Esophagus squamous epithelium (tissue), 5 donors: ENCODE data around the gene CACNG3. TPM values are rescaled to one million over a fixed set of nuclear protein-coding genes. Genes with fewer than 3 reads are reported as not detected.
A peak's percentile ranks its signal among the peaks of the same experiment; 100 is the strongest.
"Not testable (repeated sequence)": the region's sequence is repeated elsewhere in the genome, so short reads cannot be mapped to it uniquely, and the experiment has no call there.

ENCODE experiments used
- DNase-seq: peaks from one replicate; lab custom pipeline; 2025; lab: John Stamatoyannopoulos, UW
- H3K27ac ChIP-seq, 4 donors: fragments of 200-600 bp; sonication (generic); one replicate each; pipeline ENCODE4 v1.5.1; 2016 to 2019; ENCODE audit warnings: mild to moderate bottlenecking in 1 of 4
- H3K27me3 ChIP-seq, 4 donors: fragments of 200-600 bp; sonication (generic); 1 replicate in 3 of 4; 2 replicates in 1 of 4; pipeline versions ENCODE4 v1.5.1 to v1.6.0; 2017 to 2021; ENCODE audit warnings: antibody characterized with exemption in 1 of 4
- H3K36me3 ChIP-seq, 3 donors: fragments of 200-600 bp; sonication (generic); one replicate each; pipeline ENCODE4 v1.5.1; 2016 to 2019
- H3K4me1 ChIP-seq, 3 donors: fragments of 200-600 bp; sonication (generic); one replicate each; pipeline ENCODE4 v1.5.1; 2017 to 2019
- H3K4me3 ChIP-seq, 4 donors: fragments of 200-600 bp; sonication (generic); 1 replicate in 3 of 4; 2 replicates in 1 of 4; pipeline ENCODE4 v1.5.1; 2016 to 2019; ENCODE audit warnings: mild to moderate bottlenecking in 2 of 4, moderate library complexity in 1 of 4
- H3K9me3 ChIP-seq, 3 donors: fragments of 200-600 bp; sonication (generic); one replicate each; pipeline ENCODE4 v1.5.1; 2016 to 2019
- CTCF ChIP-seq, 6 experiments: fragments of 450-650 bp in 4 of 6; fragments of 200-600 bp in 2 of 6; sonication (generic) in 2 of 6; IDR thresholded peaks; one replicate each; pipeline ENCODE4 v1.5.1; 2016 to 2019; ENCODE audit warnings: antibody characterized with exemption in 6 of 6, mild to moderate bottlenecking in 4 of 6, moderate library complexity in 4 of 6
- POLR2A ChIP-seq, 4 donors: fragments of 450-650 bp; IDR thresholded peaks; one replicate each; pipeline ENCODE4 v1.6.1; 2017; ENCODE audit warnings: antibody characterized with exemption in 4 of 4, mild to moderate bottlenecking in 4 of 4, moderate library complexity in 3 of 4
- WGBS, 2 donors: methylation state at CpG; one replicate each; pipeline ENCODE4 v1.1.5; 2018; 5-methylcytosine and 5-hydroxymethylcytosine counted together
- intact Hi-C: fragments of 100-400 bp; cut with DNase I; formaldehyde crosslinking; loops from one replicate; pipeline ENCODE4 v1.15.0; 2022
- total RNA-seq, 4 donors: library from RNA; depleted of rRNA; stranded (reverse); fragments of >200 nt; gene quantifications; one replicate each; pipeline ENCODE4 v1.1.0, GENCODE V29; 2016
- donor health status: DM: yes; HTN: yes; CAD: no.

CACNG3 gene
- total RNA-seq, 4 donors from 2014 or later = not detected

GRCh38 chr16:24234737-24235136, 21.4 kb upstream of the CACNG3 start:
- Histone ChIP-seq H3K36me3 (no peaks in the 10 kb centered on the region), H3K27ac (no peak overlapping the region), H3K4me1 (no peaks in the 10 kb centered on the region), H3K27me3 (no peaks in the 10 kb centered on the region), H3K4me3 (no peak overlapping the region), H3K9me3 (peaks cover 0 to 24% (median 0%) of the 10 kb centered on the region in 3 donors)
- 62 to 65% methylated on average over 5 of the region's 5 CpGs for WGBS, 2 donors
- TF ChIP-seq POLR2A (IDR thresholded peaks at IDR 0.05) = no peak
- TF ChIP-seq CTCF (IDR thresholded peaks at IDR 0.05) = no peak
- intact Hi-C loops = no loop called here
- DNase-seq = no peak

GRCh38 chr16:24235806-24236205, 20.3 kb upstream of the CACNG3 start:
- no peaks in the 10 kb centered on the region for H3K4me1 ChIP-seq
- intact Hi-C loops = no loop called here
- H3K27ac ChIP-seq = no peak overlapping the region
- no peaks in the 10 kb centered on the region for H3K36me3 ChIP-seq
- 14 to 28% methylated on average over 1 to 2 of the region's 2 CpGs for WGBS, 2 donors
- DNase-seq = no peak
- TF ChIP-seq POLR2A (IDR thresholded peaks at IDR 0.05) = no peak
- no peak for TF ChIP-seq CTCF (IDR thresholded peaks at IDR 0.05)
- H3K27me3 ChIP-seq = no peaks in the 10 kb centered on the region
- no peak overlapping the region for H3K4me3 ChIP-seq
- H3K9me3 ChIP-seq = peaks cover 0 to 24% (median 0%) of the 10 kb centered on the region in 3 donors

GRCh38 chr16:24238846-24239245, 17.3 kb upstream of the CACNG3 start:
- peaks cover 0 to 13% (median 0%) of the 10 kb centered on the region in 3 donors for H3K9me3 ChIP-seq
- H3K36me3 ChIP-seq, DNase-seq, H3K4me1 ChIP-seq, H3K4me3 ChIP-seq, H3K27me3 ChIP-seq, H3K27ac ChIP-seq, intact Hi-C loops: not testable (repeated sequence)
- WGBS, 2 donors = 49 to 61% methylated on average over 2 of the region's 2 CpGs

GRCh38 chr16:24246911-24247607, 9.1 kb upstream of the CACNG3 start:
- TF ChIP-seq CTCF (IDR thresholded peaks at IDR 0.05) = no peak
- TF ChIP-seq POLR2A (IDR thresholded peaks at IDR 0.05) = no peak
- intact Hi-C loops = no loop called here
- no peak for DNase-seq
- H3K9me3 ChIP-seq = no peaks in the 10 kb centered on the region
- WGBS, 2 donors = 63 to 64% methylated on average over 4 of the region's 4 CpGs
- no peak overlapping the region for H3K4me3 ChIP-seq
- no peak overlapping the region for H3K27ac ChIP-seq
- no peaks in the 10 kb centered on the region for H3K27me3 ChIP-seq
- H3K36me3 ChIP-seq = no peaks in the 10 kb centered on the region
- H3K4me1 ChIP-seq = no peaks in the 10 kb centered on the region

GRCh38 chr16:24253192-24253591, 2.9 kb upstream of the CACNG3 start:
- TF ChIP-seq CTCF (IDR thresholded peaks at IDR 0.05) (peak; percentile 39 to 60 (median 51)), POLR2A (IDR thresholded peaks at IDR 0.05) (no peak)
- no peaks in the 10 kb centered on the region for H3K9me3 ChIP-seq
- no peak overlapping the region for H3K27ac ChIP-seq
- H3K27me3 ChIP-seq = peaks cover 0 to 52% (median 1%) of the 10 kb centered on the region in 4 donors
- intact Hi-C loops = loop anchor here (5.0 kb wide), 1 partner anchor 206 kb away; no protein-coding TSS in a partner anchor
- WGBS, 2 donors = 7 to 9% methylated on average over 7 of the region's 7 CpGs
- no peak overlapping the region for H3K4me3 ChIP-seq
- no peak for DNase-seq
- H3K36me3 ChIP-seq = no peaks in the 10 kb centered on the region
- H3K4me1 ChIP-seq = no peaks in the 10 kb centered on the region
